DMS79 (cell line): Measurements from ENCODE around the gene ENPP1.
"Not testable (repeated sequence)": the region's sequence is repeated elsewhere in the genome, so short reads cannot be mapped to it uniquely, and the experiment has no call there.

Experiments
- DNase-seq: peaks from one replicate; lab custom pipeline; 2025; lab: John Stamatoyannopoulos, UW

ENPP1 gene

GRCh38 chr6:131916091-131916796 is 108.4 kb downstream of the ENPP1 start:
- not testable (repeated sequence) for DNase-seq

GRCh38 chr6:131916847-131917246 is 109.0 kb downstream of the ENPP1 start:
- no peak for DNase-seq

- DNase-seq: no peak
Measured at GRCh38 chr6:131917318-131917717, 109.5 kb downstream of the ENPP1 start.

DNA sequence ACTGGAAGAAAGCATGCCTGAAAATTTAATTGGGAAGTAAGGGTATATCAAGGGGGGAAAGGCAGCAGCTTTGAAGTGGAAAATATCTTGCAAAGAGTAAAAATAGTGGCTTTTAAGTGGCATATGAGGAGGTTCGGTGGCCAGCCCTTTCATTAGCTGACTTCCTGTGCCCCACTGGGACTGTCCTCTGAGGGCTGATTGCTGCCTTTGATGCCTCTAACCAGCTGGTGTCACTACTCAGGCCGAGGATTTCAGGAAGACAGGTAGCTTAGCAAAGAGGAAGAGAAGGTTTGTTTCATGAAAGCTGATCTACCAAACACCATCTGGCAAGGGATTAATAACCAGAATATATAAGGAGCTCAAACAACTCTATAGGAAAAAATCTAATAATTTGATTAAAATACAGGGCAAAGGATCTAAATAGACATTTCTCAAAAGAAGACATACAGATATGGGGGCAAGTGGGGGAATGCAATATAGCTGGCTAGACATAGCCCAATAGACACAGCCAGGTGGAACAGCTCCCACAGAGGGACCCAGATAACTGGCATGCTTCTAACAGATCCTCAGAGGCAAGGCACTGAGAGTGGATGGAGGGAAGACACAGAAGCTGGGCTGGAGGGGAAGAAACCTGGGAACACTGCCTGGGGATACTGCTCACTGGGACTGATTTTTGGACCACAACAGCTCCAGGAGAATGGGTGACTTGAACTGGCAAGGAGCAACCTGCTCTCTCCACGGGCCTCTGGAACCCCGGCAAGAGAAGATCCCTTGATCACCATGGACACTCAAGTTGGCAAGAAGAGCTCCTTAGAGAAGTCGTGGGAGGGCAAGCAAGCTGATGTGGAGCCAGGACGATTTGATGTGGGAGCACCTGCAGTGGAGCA is 110.2 kb downstream of the ENPP1 start:
- no peak for DNase-seq

DNA sequence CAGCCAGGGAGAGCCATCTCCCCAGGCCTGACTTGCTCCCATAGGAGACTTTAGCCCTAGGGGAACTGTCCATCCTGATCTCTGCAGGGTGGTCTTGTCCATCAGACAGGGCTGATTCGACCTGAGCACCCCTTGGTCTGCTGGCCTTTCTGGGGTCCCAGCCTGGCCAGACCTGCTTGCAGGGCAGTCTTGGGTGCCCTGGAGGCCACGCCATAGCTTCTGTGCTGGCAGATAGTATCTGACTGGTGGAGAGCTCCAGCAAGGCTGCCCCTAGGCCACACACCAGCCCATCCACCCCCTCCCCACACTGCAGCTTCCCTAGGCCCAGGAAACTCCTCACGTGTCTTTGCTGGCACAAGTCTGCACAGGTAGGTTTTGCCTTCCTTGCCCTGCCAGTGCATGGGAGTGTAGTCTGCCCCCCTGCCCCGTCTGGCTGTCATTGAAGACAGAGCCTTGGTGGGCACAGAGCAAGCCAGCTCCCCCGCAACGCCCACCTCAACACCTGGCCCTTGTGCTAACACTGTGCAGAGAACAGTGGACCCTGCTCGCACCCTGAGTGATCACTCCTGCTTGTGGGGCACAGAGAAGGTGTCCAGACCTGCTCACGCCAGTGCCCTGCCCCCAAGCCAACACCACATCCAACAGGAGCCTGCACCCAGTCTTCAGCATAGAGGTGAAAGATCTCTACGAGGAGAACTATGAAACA is 111.0 kb downstream of the ENPP1 start:
- DNase-seq: no peak

GRCh38 chr6:131920656-131921055 is 112.8 kb downstream of the ENPP1 start:
- DNase-seq: no peak

- no peak for DNase-seq
Measured at GRCh38 chr6:131923356-131923755, 115.5 kb downstream of the ENPP1 start.

DNA sequence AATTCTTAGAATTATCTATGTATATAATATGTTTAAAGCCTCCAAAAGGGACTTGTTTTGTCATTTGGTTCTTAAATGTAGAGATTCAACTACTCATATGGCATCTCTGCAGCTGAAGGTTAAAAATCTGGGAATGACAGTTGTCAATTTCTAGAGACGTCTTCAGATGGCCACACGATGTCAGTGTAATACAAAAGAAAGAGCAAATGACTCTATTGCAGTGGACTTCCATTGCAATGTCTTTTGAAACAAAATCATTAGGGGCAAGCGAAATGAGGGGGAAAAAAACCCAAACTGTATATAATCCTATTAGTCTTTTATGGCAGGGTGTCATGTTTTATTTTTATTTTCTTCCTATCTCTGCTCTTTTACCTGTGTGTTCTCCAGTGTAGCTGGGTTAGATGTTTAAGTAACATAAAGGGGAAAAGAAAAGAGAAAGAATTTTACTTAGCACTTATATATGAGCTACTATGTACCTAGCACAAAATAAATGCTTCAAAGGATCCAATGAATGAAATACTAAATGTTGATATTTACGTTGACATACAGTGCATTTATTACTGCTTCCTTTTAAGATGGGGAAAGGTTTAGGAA is 117.2 kb downstream of the ENPP1 start:
- DNase-seq: no peak

- DNase-seq: no peak
Measured at GRCh38 chr6:131929264-131929663, 121.4 kb downstream of the ENPP1 start.

GRCh38 chr6:131929976-131930375 is 122.2 kb downstream of the ENPP1 start:
- DNase-seq: no peak

GRCh38 chr6:131931063-131931750 is 123.4 kb downstream of the ENPP1 start:
- no peak for DNase-seq

- no peak for DNase-seq
Measured at GRCh38 chr6:131936156-131936555, 128.3 kb downstream of the ENPP1 start.

GRCh38 chr6:131937226-131937625 is 129.4 kb downstream of the ENPP1 start:
- no peak for DNase-seq

- DNase-seq: no peak
Measured at GRCh38 chr6:131937703-131938631, 130.1 kb downstream of the ENPP1 start.
